Right renal pelvis (tissue), 4 donors: ENCODE measurements around the gene SHC2. TPM values are rescaled to one million over a fixed set of nuclear protein-coding genes. Genes with fewer than 3 reads are reported as not detected.
"Not testable (repeated sequence)": the region's sequence is repeated elsewhere in the genome, so short reads cannot be mapped to it uniquely, and the experiment has no call there.

ENCODE experiments used
- DNase-seq, 4 donors: peaks; one replicate each; pipeline ENCODE4 v3.0.0-alpha.2; 2013; ENCODE audit warnings: low read depth in 4 of 4, low spot score in 3 of 4, missing footprints in 1 of 4
- polyA plus RNA-seq, 4 donors: library from polyadenylated mRNA; unstranded; fragments of 120-200 nt; gene quantifications; one replicate each; pipeline ENCODE4 v1.2.1, GENCODE V29; 2013; ENCODE audit not compliant: insufficient read length in 4 of 4

SHC2 gene
- polyA plus RNA-seq, 4 donors: 25.1 to 41.9 (median 28.7) TPM

- not testable (repeated sequence) for DNase-seq
These were observed 9.8 kb downstream of the SHC2 start for GRCh38 chr19:450912-451481.

- DNase-seq: no peak
These were observed 10.9 kb downstream of the SHC2 start for GRCh38 chr19:449916-450315.

- DNase-seq: no peak
These were observed 12.8 kb downstream of the SHC2 start for GRCh38 chr19:447816-448560.

GRCh38 chr19:447064-447426 is 13.8 kb downstream of the SHC2 start:
- no peak for DNase-seq

GRCh38 chr19:444677-445210 is 16.1 kb downstream of the SHC2 start:
- no peak for DNase-seq

- no peak for DNase-seq
These were observed 17.8 kb downstream of the SHC2 start for GRCh38 chr19:443005-443404.

- DNase-seq: no peak
These were observed 18.7 kb downstream of the SHC2 start for GRCh38 chr19:442085-442484.

GRCh38 chr19:441213-441836 is 19.5 kb downstream of the SHC2 start:
- DNase-seq: no peak

GRCh38 chr19:440391-441212 is 20.2 kb downstream of the SHC2 start:
- no peak for DNase-seq

GRCh38 chr19:439167-439900 is 21.5 kb downstream of the SHC2 start:
- no peak for DNase-seq

GRCh38 chr19:438416-438958 is 22.3 kb downstream of the SHC2 start:
- no peak for DNase-seq

GRCh38 chr19:437041-437440 is 23.8 kb downstream of the SHC2 start:
- DNase-seq: no peak

- no peak for DNase-seq
These were observed 24.4 kb downstream of the SHC2 start for GRCh38 chr19:436413-436950.

GRCh38 chr19:435707-436412 is 25.0 kb downstream of the SHC2 start:
- no peak for DNase-seq

GRCh38 chr19:435056-435706 is 25.7 kb downstream of the SHC2 start:
- DNase-seq: no peak

GRCh38 chr19:434152-434960 is 26.5 kb downstream of the SHC2 start:
- no peak for DNase-seq

- DNase-seq: no peak
These were observed 30.1 kb downstream of the SHC2 start for GRCh38 chr19:430701-431100.

- DNase-seq: no peak
These were observed 32.7 kb downstream of the SHC2 start for GRCh38 chr19:428149-428548.
